ENCODE results near the gene SEL1L.

SEL1L gene

DNA sequence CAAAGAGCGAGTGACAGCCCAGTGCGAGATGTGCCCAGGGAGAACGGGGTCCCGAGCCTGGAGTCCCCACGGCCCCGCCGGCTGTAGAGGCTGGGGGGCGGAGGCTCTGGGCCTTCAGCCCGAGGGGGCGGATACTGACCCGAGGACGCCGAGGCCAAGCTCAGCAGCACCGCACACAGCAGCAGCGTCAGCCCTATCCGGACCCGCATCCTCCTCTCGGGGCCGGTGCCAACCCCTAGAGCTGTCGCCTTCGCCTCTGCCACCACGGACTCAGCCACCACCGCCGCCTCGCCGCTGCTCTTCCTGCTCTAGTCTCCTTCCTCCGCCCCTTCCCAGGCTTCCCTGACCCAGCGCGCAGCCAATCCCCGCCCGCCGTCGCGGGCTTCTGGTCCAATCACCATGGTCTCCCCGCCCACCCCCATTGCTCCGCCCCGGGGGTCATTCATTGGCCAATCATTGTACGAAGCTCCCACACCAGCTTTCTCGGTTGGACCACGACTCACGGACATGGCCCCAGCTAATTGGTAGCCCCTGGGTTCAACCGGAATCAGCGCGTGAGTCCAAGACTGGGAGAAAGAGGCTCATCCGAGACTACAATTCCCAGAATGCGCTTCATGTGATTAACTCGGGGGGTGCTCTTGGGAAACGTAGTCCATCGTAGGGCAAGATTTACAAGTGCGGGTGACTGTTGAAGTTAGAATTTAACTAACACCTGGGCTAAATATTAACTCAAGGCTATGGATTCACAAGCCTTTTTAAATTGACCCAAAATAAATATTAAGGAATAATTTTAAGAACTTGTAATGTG lies at the start of gene SEL1L:
SEL1L (minus strand) TSS at position 318 of the 808 bp plus-strand sequence; CDS start at position 209, 109 bp downstream.
- peak; percentile 100 for DNase-seq (ENCODE audit: low read depth)
- no peak for TF ChIP-seq CTCF (IDR thresholded peaks at IDR 0.05; ENCODE audit: control insufficient read depth, extremely low read depth, insufficient read depth)
- peak within 1 kb of the TSS; percentile 98 for H3K4me3 ChIP-seq (ENCODE audit: low read depth, low read length)

DNA sequence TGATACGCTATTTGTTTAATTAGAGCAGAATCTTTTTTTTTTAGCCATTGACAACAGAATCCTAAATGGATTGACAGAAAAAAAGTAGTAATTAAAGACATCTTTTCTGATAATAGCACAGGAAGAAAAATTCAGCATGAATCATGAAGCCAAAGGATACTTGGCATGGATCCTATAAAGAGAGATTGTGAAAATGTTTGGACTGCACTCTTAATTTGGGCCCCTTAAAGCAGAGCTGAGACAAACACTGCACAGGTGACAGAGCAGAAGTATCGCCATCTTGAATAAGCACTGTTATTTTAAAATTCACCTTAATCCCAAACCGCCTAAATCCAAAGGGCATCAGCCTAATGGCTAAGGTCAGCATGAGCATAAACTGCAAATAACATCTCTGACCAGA lies 48.8 kb upstream of the SEL1L start:
- DNase-seq (ENCODE audit: low read depth) = no peak
- H3K4me3 ChIP-seq (ENCODE audit: low read depth, low read length) = no peak overlapping the region
- no peak for TF ChIP-seq CTCF (IDR thresholded peaks at IDR 0.05; ENCODE audit: control insufficient read depth, extremely low read depth, insufficient read depth)

DNA sequence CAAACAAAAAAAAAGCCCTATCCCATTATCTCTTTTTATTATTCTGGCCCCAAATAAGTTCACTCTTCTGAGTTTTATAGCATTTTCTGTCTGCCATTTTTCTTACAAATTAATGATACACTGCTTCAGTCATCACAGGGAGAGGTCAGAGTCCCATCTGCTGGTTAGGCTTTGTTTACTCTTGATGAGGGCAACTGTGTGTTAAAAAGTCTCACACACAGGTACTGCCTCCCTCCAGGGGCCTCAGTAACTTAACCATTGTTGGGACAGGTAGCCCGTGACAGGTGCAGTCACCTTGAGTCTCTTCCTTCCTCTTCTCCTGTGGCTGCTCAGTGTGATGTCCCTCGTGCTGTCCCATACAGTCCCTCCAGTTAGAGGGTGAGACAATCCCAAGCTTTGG lies 45.5 kb upstream of the SEL1L start:
- H3K4me3 ChIP-seq (ENCODE audit: low read depth, low read length) = no peak overlapping the region
- DNase-seq (ENCODE audit: low read depth) = no peak
- TF ChIP-seq CTCF (IDR thresholded peaks at IDR 0.05; ENCODE audit: control insufficient read depth, extremely low read depth, insufficient read depth) = no peak

DNA sequence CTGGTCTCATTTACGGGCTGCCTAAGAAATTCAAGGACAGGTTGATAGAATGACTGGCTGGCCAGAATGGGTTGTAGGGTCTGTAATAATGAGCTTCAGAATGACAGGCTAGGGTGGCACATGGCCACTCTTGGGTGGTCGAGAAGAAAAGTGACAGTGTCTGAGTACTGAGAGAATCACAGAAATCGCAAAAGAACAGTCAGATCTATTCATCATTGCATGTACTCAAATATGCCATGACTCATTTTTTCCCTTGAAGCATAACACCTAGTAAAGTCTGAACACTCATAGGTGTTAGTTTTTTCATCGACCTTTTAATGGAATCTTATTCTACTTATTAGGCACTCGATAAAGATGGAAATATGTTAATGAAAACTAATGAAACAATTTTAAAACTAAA lies 37.8 kb upstream of the SEL1L start:
- no peak for TF ChIP-seq CTCF (IDR thresholded peaks at IDR 0.05; ENCODE audit: control insufficient read depth, extremely low read depth, insufficient read depth)
- no peak overlapping the region for H3K4me3 ChIP-seq (ENCODE audit: low read depth, low read length)
- no peak for DNase-seq (ENCODE audit: low read depth)

- TF ChIP-seq CTCF (IDR thresholded peaks at IDR 0.05; ENCODE audit: control insufficient read depth, extremely low read depth, insufficient read depth) = no peak
- no peak for DNase-seq (ENCODE audit: low read depth)
- H3K4me3 ChIP-seq (ENCODE audit: low read depth, low read length) = no peak overlapping the region
Observed at GRCh38 chr14:81567302-81567701, 33.6 kb upstream of the SEL1L start.

GRCh38 chr14:81565441-81566290 lies 32.0 kb upstream of the SEL1L start:
- TF ChIP-seq CTCF (IDR thresholded peaks at IDR 0.05; ENCODE audit: control insufficient read depth, extremely low read depth, insufficient read depth) = peak; percentile 88
- no peak overlapping the region for H3K4me3 ChIP-seq (ENCODE audit: low read depth, low read length)
- peak; percentile 54 for DNase-seq (ENCODE audit: low read depth)

All from LNCaP clone FGC (cell line).